NB4 (cell line): ENCODE measurements around the gene SLC7A5.

Source experiments
- DNase-seq: peaks from one replicate; pipeline ENCODE4 v3.0.0; 2010; ENCODE audit warnings: low read depth
- H3K4me3 ChIP-seq: one replicate; pipeline ENCODE4 v1.5.1; 2011; ENCODE audit warnings: mild to moderate bottlenecking, low read depth, low read length, moderate library complexity
- MYC ChIP-seq: IDR thresholded peaks from 2 replicates; pipeline ENCODE4 v1.6.1; 2011; ENCODE audit warnings: low read depth, low read length
- POLR2A ChIP-seq: IDR thresholded peaks from 2 replicates; pipeline ENCODE4 v1.6.1; 2011; ENCODE audit warnings: mild to moderate bottlenecking; ENCODE audit not compliant: insufficient read length; ENCODE audit errors: extremely low read depth
- TF ChIP-seq, protein P1 (sequence below): IDR thresholded peaks from one replicate; pipeline ENCODE4 v1.5.1; 2012; ENCODE audit warnings: low read depth, low read length
- TF ChIP-seq, protein P2 (sequence below): IDR thresholded peaks from 2 replicates; pipeline ENCODE4 v1.6.1; 2011; ENCODE audit warnings: low read depth, low read length

SLC7A5 gene

GRCh38 chr16:87824991-87825841 lies 44.1 kb downstream of the SLC7A5 start:
- no peak for DNase-seq

DNA sequence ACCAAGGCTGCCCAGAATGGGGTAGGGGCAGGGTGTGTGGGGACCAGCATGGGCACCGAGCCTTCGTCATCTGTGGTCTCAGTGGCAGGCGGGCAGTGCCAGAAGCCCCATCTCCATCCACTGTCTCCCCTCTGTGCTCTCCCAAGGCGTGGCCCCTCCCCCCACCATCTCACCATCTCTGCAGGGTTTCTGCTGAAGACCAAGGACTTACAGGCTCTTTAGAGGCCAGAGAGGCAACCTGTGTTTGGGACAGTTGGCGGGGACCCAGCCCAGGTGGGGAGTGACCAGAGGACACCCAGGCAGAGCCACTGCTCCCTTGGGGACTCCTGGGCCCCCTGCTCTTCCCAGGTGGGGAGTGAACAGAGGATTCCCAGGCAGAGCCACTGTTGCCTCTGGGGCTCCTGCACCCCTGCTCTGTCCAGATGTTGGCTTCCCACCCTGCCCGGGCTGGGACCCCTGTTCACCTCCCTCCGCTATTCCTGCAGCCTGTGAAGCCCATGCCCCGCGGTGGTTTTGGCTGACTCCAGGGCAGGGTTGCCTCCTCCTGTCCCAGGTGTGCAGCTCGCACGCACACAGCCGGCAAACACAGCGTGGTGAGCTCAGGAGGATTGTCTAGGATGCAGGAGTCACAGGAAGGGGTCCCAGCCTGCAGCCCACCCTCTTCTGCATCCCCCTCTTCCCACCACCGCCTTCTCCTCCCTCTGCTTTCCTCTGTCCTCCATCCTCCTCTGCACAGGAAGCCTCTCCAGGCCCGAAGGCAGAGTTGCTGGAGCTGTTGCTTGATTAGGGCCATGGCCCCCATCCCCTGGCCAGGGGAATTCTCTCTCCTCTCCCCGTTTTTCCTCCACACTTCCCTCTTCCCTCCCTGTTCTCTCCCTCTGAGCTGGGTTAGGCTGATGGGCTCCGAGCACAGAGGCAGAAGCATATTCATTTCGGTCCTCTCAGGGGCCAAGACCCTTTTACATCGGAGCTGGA lies 45.0 kb downstream of the SLC7A5 start:
- no peak for DNase-seq
- TF ChIP-seq, protein P1, sequence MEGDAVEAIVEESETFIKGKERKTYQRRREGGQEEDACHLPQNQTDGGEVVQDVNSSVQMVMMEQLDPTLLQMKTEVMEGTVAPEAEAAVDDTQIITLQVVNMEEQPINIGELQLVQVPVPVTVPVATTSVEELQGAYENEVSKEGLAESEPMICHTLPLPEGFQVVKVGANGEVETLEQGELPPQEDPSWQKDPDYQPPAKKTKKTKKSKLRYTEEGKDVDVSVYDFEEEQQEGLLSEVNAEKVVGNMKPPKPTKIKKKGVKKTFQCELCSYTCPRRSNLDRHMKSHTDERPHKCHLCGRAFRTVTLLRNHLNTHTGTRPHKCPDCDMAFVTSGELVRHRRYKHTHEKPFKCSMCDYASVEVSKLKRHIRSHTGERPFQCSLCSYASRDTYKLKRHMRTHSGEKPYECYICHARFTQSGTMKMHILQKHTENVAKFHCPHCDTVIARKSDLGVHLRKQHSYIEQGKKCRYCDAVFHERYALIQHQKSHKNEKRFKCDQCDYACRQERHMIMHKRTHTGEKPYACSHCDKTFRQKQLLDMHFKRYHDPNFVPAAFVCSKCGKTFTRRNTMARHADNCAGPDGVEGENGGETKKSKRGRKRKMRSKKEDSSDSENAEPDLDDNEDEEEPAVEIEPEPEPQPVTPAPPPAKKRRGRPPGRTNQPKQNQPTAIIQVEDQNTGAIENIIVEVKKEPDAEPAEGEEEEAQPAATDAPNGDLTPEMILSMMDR: no peak
- TF ChIP-seq MYC (no peak), POLR2A (no peak)
- TF ChIP-seq, protein P2, sequence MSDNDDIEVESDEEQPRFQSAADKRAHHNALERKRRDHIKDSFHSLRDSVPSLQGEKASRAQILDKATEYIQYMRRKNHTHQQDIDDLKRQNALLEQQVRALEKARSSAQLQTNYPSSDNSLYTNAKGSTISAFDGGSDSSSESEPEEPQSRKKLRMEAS: no peak
- no peak overlapping the region for H3K4me3 ChIP-seq

More at GRCh38 chr16:87824991-87825841, 44.1 kb downstream of the SLC7A5 start:
- TF ChIP-seq POLR2A: no peak
- TF ChIP-seq MYC: no peak
- no peak overlapping the region for H3K4me3 ChIP-seq

DNA sequence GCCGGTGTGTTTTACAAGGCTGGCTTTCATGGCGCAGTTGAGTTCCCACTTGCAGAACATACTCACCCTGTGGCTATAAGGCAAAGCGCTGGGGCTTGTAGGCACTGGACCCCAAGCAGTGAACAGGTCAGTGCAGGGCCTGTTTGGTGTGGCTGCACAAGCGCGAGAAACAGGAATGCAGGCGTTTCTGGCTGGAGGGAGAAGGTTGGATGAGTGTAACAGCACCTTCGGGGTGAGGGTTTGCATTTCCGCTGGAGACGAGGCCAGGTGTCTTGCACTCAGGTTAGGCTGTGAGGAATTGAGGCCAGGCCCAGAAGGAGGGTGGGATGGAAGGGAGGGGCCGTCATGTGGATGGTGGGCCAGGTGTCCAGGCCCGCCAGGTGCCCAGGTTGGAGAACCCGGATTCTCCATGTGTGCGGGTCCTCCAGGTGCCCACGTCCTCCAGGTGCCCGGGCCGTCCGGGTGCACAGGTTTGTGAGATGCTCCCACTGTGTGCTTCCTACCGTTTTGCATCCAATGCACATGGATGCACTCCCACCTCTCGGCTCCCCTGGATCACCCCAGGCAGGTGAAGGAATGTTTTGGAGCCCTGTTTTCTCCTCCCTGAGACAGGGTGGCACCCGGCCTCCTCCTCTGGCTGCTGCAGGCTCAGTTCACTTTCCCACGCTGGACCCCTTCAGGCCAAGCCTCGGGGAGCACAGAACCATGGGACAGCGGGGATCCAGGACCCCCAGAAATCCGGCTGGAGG lies 46.0 kb downstream of the SLC7A5 start:
- no peak overlapping the region for H3K4me3 ChIP-seq
- no peak for DNase-seq
- TF ChIP-seq MYC (no peak), POLR2A (no peak)
- TF ChIP-seq, protein P2: no peak
- TF ChIP-seq, protein P1: no peak

- H3K4me3 ChIP-seq: no peak overlapping the region
- TF ChIP-seq MYC: no peak
- no peak for TF ChIP-seq POLR2A
- TF ChIP-seq, protein P2: no peak
- DNase-seq: no peak
These were observed 47.0 kb downstream of the SLC7A5 start for GRCh38 chr16:87822108-87822970.

DNA sequence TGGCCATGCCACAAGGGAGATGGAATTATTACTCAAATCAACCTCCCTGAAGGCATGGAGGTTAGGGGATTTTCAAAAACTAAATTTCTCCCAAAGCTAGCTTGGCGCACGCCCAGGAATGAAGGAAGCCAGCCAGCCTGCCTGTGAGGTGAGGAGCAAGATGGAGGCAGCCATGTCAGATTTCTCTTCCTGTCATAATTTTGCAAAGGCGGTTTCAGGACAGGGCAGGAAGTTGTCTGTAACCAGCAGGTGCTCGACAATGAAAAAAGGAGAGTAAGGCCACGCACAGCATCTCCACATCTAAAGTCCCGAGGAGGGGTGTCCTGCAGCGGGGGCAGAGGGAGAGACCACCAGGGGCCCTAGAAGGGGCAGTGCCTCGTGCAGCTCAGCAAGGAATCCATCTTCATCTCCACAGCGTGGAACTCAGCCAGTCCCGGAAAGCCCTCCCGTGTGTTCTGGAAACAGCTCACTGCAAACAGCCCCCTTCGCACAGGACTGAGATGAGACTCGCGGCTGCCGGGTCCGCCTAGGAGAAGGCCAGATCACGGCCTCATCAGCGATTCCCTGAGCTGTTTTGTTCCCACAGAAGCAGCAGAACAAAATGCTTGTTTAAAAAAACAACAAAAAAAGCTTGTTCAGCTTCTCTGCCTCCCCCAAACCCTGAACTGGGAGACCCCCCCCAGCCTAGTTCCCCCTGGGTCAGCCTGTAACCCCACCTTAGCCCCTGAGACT lies 47.8 kb downstream of the SLC7A5 start:
- no peak for DNase-seq
- no peak overlapping the region for H3K4me3 ChIP-seq
- TF ChIP-seq POLR2A: no peak

DNA sequence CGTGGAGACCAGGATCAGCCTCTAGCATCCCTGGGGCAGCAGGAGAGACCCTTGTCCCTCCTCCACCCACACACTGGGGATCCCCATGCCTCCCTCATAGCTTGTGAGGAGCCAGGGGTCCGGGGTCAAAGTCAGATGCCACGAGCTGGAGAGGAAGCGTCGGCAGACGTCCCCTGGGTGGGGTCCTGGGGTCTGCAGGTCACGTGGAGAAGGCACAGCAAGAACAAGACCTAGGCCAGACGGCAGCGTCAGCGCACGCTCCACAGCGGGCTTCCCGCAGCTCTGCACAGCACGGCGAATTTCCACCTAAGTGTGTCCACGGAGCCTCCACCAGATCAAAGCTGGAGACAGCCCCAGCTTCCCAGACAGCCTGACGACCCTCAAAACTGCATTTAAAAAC lies 49.3 kb downstream of the SLC7A5 start:
- DNase-seq: no peak
- no peak overlapping the region for H3K4me3 ChIP-seq
- TF ChIP-seq, protein P2: no peak
- TF ChIP-seq MYC (no peak), POLR2A (no peak)
- TF ChIP-seq, protein P1: no peak
